ENCODE data around the gene CTDSP2.

The CTDSP2 gene

DNA sequence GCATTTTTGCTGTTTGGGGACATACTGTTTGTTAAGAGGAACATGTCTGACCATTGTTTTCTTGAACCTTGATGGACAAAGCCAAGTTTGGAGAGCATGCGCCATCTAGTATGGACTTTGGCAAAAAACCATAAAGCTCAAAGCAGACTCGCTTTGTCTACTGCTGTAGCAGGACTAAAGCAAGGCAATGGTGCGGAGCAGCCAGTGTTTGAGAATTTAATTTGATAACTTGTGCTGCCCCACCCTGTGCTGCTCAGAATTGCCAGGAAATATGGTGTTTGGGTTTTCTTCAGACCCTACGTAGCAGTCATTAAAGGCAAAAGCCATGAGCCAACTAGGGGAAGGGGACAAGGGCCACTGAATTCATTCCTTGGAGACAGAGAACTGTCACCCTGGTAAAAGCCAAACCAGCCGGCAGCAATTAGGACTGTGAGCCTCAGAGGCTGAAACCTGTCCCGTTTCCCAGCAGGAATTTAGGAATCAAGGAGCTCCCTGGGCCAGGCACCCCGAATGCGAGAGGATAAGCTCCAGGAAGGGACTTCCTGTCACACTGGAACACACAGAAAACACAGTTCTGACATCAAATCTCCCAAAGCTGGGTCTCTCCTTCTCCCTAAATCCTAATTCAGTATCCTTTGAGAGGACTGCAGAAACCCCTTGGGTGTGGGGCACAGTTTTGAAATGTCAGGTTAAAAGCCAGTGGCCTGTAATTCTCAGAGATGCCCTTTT is 29.1 kb downstream of the CTDSP2 start:
- no peak for DNase-seq (ENCODE audit: low read depth in 1 of 2, low spot score in 1 of 2)

- no peak for DNase-seq (ENCODE audit: low read depth in 1 of 2, low spot score in 1 of 2)
Measured at GRCh38 chr12:57816855-57817151, 29.7 kb downstream of the CTDSP2 start.

DNA sequence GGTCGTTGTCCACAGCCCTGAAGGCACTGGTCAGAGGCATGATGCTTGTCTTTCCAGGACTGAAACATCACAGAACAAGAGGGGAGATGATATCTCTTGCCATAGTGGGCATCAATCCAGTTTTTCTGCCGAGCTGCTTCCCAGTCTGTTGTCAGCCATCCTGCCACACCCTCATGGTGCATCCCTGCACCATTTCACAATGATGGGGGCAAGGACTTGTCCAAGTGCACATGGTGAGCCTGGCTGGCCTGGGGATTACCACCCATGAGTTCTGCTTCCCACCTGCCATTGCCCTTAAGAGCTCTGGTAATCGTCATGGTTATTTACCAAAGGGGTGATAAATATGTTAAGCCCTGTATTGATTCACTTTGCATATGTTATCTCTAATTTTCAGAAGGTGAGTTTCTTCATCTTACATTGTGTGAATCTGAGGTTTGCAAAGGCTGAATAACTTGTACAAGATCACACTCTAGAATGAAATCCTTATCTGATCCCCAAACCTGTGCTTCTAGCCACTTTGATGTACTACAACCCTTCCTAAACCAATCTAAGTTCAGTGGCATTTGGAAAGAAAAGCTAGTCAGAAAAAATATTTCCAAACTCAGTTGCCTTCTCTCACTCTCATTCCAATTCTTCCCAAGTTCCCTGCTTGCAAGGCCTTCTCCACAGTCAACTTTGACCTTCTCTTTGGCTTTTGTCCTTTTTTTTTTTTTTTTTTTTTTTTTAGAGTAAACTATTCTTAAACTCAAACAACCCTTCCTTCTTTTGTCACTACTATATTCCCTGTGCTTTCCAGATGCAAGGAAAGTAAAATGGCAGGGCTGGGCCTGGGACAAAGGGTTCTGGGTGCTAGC is 30.3 kb downstream of the CTDSP2 start:
- no peak for DNase-seq (ENCODE audit: low read depth in 1 of 2, low spot score in 1 of 2)

DNA sequence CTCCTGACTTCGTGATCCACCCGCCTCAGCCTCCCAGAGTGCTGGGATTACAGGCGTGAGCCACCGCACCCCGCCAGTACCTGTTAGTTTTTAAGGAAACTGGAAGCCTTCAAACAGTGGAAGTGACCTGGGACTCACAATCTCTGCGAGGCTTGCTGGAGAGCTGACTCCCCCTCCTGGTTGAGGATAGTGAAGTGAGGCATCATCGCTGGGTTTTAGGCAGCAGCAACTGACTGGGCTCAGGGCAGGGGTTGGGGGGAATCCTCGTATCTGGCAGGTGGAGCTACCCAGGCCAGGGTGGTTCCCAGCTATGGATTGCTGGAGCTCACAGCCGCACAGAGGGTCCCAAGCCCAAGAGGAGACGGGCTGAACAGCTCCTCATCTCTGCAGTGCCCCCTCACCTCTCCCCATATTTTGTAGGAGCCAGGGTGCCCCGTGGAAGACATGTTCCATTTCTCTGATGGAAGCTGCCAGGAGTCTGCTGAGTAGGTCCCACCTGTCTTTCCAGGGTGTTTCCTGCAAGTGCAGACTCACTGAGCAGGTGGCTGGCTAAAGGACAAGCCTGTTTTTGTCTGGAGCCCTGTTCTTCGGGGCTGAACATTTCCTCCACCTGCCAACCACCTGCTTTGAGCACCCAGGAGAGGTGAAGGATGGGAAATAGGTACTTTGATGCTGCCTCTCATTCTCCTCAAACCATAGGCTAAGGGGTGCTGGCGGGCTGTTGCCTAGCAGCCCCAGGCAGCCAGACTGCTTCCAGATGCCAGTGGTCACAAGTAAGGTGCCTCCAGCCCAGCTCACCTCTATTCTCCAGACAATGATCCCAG is 31.1 kb downstream of the CTDSP2 start:
- peak in 1 of 2 donors; percentile 30 for DNase-seq (ENCODE audit: low read depth in 1 of 2, low spot score in 1 of 2)

GRCh38 chr12:57813971-57814772 is 32.4 kb downstream of the CTDSP2 start:
- no peak for DNase-seq (ENCODE audit: low read depth in 1 of 2, low spot score in 1 of 2)

DNA sequence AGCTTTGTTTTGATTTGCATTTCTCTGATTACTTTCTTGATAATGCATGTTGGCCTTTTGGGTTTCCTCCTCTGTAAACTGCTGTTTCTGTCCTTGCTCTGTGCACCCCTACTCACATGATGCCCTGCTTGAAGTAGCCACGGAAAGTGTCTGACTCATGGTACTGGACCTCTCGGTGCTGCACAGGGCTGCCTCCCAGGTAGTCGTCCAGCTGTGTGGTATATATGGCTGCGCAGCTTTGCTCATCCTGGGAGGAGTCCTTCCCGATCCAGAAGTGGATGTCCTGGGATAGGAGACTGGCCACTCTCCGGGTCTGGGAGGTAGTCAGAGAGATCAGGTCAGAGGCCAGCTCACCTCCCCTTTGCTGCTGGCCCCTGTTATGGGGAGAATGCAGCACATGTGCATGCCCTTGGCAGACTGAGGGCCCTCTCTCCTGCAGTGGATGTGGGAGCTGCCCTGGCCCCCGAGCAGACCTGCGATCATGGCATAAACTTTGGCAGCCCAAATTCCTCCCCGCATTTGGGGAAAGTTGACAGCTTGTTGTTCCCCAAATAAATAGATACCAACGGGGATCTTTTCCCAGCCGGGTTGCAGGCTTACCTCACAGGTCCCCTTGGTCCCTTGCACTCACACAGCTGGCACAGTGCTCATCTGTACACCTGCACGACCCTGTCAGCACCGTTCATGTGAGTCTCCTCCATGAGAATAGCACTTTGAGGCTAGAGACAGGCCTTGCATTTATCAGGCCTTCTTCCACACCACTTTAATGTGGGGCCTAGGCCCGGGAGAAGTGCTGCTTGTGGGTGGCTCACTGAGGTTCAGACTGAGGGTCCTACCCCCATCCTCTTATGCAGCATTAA is 33.2 kb downstream of the CTDSP2 start:
- no peak for DNase-seq (ENCODE audit: low read depth in 1 of 2, low spot score in 1 of 2)

DNA sequence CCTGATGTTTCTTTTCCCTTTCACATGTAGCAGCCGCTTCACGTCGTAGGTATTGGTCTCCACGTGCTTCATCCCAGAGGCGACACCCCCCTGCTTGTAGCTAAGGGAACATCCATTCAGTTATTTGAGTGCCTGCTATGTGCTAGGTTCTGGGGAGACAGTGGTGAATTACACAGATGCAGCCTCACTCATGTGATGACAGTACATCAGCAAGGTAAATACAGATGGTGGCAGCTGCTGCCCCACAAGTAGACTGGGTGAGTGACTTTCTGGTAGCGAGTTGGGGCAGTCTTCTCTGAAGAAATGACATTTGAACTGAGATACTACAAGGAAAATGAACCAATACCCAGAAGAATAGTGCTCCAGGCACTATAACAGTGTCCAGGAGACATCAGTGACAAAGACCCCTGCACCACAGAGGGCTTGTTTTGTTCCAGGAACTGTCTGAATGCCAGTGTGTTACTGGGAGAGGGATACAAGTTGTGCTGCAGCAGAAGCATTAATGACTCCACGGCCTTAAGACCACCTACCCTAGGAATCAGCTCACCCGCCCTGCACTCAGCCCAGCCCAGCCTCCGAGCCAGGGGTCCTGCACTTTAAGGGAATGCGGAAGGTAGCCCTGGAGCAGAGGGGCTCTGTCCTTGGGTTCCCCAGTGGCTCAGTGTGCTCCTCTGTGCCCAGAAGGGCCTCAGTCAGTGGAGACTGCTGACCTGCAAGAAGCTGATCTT is 35.3 kb downstream of the CTDSP2 start:
- DNase-seq (ENCODE audit: low read depth in 1 of 2, low spot score in 1 of 2), result no peak

- no peak for DNase-seq (ENCODE audit: low read depth in 1 of 2, low spot score in 1 of 2)
Measured at GRCh38 chr12:57810450-57810849, 36.1 kb downstream of the CTDSP2 start.

DNA sequence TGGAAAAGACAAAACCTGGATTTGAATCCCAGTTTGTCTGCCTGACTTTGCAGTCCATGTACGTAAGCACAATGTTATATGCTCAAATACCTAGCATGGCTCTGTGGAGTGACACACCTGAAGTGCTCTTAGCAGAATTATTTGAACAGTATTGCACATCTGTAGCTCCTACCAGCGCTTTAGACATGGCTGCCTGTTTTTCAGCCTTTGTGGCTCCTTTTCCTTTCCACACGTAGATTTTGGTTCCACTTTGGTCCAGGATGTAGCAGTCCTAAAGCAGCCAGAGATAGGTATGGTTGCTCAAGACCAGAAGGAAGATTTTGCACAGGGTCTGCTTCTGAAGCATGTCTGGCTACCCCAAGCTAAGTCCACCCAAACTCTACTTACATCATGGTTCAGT is 37.1 kb downstream of the CTDSP2 start:
- no peak for DNase-seq (ENCODE audit: low read depth in 1 of 2, low spot score in 1 of 2)

DNA sequence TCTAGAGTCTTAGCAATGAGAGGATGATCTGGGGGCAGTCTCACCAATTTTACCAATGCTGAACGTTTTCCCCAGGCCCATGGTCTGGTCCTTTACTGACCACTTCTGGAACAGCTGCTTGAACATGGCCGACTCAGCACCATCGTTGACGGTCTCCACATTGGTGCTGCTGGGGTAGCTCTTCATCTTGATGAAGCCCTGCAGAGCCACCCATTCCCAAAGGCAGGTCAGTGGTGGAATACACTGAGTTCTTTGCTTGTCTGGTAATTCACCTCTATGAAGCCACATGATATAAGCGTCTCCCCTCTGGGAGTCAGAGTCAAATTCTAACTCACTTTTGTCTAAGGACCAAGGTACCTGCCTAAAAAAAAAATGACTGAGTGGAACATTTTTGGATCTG is 38.2 kb downstream of the CTDSP2 start:
- no peak for DNase-seq (ENCODE audit: low read depth in 1 of 2, low spot score in 1 of 2)

GRCh38 chr12:57807285-57807684 is 39.2 kb downstream of the CTDSP2 start:
- DNase-seq (ENCODE audit: low read depth in 1 of 2, low spot score in 1 of 2), result no peak

DNA sequence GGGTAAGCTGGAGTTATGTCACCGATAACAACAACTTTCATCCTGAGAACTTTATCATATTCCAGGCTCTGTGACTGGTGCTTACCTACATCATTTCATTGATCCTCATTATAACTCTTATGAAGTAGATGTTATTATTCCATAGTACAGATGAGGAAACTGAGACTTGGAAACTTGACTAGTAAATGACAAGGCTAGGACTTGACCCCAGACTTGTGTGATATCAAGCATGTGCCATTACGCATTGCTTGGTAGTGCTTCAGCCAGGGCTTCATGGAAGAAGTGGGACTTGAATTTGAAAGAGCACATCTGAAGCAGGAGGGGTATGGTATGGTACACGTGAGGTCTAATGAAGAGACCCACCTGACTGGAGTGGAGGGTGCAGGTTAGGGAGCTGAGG is 39.9 kb downstream of the CTDSP2 start:
- DNase-seq (ENCODE audit: low read depth in 1 of 2, low spot score in 1 of 2), result no peak

DNA sequence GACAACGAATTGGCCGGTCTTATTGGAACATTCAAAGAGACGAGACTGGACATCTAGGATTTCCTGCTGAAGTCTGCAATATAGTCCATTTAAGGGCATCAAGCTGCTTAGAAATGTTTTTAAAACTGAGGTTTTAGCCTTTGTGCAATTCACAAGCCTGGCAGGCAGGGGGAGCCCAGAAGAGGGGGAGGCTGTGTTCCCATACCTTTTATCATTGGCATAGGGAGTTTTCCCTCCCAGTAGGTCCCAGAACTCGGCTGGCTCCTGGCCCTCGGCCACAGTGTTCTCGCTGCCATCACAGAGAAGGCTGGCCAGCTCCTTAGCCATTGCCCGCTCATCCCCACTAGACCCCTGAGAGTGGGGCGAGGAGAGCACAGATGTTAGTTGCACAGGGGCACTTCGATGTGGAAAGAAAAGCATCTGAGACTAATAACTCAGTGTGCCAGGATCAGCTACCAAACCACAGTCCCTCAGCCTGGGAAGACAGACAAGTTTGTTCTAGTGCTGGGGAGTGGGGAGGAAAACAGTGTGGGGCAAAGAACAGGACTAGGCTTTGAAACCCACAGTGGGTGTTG is 43.1 kb downstream of the CTDSP2 start:
- no peak for DNase-seq (ENCODE audit: low read depth in 1 of 2, low spot score in 1 of 2)

GRCh38 chr12:57802607-57803006 is 43.9 kb downstream of the CTDSP2 start:
- no peak for DNase-seq (ENCODE audit: low read depth in 1 of 2, low spot score in 1 of 2)

DNA sequence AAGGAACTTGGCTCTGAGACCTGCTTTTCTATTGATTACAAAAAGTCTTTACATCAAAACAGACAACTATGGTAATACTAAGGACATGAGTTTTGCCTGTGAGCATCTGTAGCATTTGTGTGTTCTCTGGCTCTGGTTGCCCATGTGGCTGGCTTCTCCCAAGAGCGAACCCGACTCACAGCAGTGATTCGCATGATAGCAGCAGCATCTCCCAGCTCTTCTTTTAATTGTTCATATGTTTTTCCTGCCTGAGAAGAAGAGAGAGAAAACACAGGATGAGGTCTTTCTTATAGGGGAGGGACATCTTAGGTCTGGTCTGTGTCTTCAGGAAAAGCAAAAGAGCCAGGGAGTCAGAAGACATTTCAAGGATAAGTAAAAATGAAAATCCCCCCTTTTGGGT is 45.6 kb downstream of the CTDSP2 start:
- DNase-seq (ENCODE audit: low read depth in 1 of 2, low spot score in 1 of 2), result no peak

GRCh38 chr12:57797933-57798332 is 48.6 kb downstream of the CTDSP2 start:
- no peak for DNase-seq (ENCODE audit: low read depth in 1 of 2, low spot score in 1 of 2)

GRCh38 chr12:57796996-57797395 is 49.5 kb downstream of the CTDSP2 start:
- DNase-seq (ENCODE audit: low read depth in 1 of 2, low spot score in 1 of 2), result no peak

- no peak for DNase-seq (ENCODE audit: low read depth in 1 of 2, low spot score in 1 of 2)
Measured at GRCh38 chr12:57795354-57795753, 51.2 kb downstream of the CTDSP2 start.

DNA sequence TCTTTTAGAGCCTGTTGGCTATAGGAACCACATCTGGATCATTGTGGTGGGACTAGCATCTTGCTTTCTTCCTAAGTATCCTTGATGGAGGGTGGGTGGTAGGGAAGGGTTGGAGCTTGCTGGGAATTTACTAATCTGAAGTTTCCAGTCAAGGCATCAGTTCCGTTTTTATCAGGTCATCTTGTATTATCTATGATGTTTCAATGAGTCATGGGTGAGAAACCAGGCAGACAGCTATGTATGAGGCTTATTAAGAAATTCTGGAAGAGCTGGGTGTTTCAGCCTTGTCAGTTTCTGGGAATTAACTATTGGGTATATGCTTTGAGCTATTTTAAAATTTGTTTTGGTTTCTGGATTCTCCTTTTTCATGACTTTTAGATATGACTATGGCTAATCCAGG is 52.6 kb downstream of the CTDSP2 start:
- no peak for DNase-seq (ENCODE audit: low read depth in 1 of 2, low spot score in 1 of 2)

Measured in activated CD4-positive, alpha-beta T cell treated with anti-CD3 and anti-CD28 coated beads, Interleukin-2, amount 50 U/mL, for 24 hours (primary cell).